K562 (cell line): ENCODE results near the gene IL2RG. TPM values are rescaled to one million over a fixed set of nuclear protein-coding genes. Genes with fewer than 3 reads are reported as not detected.
A peak's percentile ranks its signal among the peaks of the same experiment; 100 is the strongest.

Experiments used
- ATAC-seq: fragments of 200-7000 bp; cut with Tn5 transposase; 3 replicates; pipeline ENCODE4 v1.9.1; 2020; ENCODE audit warnings: moderate library complexity
- BruUV-seq: library from RNA; stranded (reverse); fragments of 400-500 nt; replicated peaks from 2 replicates; lab custom pipeline; 2021; lab: Mats Ljungman, UMichigan
- CTCF ChIA-PET: fragments of 300-600 bp; formaldehyde crosslinking; extraction: SDS; loops from one replicate; lab custom pipeline; 2021; ENCODE audit warnings: low intra/inter-chr PET ratio; lab: Yijun Ruan, JAX
- POLR2A ChIA-PET: fragments of 300-600, 350-650 bp; sonication (Branson Sonifier 250); formaldehyde crosslinking; extraction: SDS; loops from one replicate; lab custom pipeline; 2021; ENCODE audit warnings: antibody characterized with exemption, inconsistent platforms; lab: Yijun Ruan, JAX
- DNase-seq, 4 experiments: peaks; one replicate each; pipeline versions ENCODE4 v3.0.0 to v3.0.0-alpha.2; 2011 to 2018; ENCODE audit warnings: low spot score in 3 of 4, mixed read lengths in 3 of 4; ENCODE audit errors: extremely low read depth in 1 of 4
- FAIRE-seq: peaks from 2 replicates; lab custom pipeline; 2011; peaks lifted over from hg19 to GRCh38; lab: Jason Lieb, UNC
- H2AFZ ChIP-seq: 2 replicates; pipeline ENCODE4 v1.6.0; 2011; ENCODE audit warnings: low read depth, low read length, control low read depth, inconsistent platforms
- H3K27ac ChIP-seq: fragments of 200-600 bp; 3 replicates; pipeline ENCODE4 v1.8.0; 2011; ENCODE audit warnings: low read depth, mild to moderate bottlenecking, control low read depth, inconsistent platforms, low read length, moderate library complexity, mixed read lengths; ENCODE audit errors: extremely low read depth
- H3K27me3 ChIP-seq, 2 experiments: fragments of 300-600 bp in 1 of 2; 2 replicates in 1 of 2; 3 replicates in 1 of 2; pipeline versions ENCODE4 v1.6.0 to v1.8.0; 2011; ENCODE audit warnings: inconsistent platforms in 2 of 2, low read length in 2 of 2, mild to moderate bottlenecking in 1 of 2, mixed read lengths in 1 of 2, moderate library complexity in 1 of 2; ENCODE audit not compliant: control insufficient read depth in 2 of 2, insufficient read depth in 2 of 2
- H3K36me3 ChIP-seq: fragments of 300-600 bp; 3 replicates; pipeline ENCODE4 v1.8.0; 2011; ENCODE audit warnings: mild to moderate bottlenecking, low read length, inconsistent platforms; ENCODE audit not compliant: control insufficient read depth, insufficient read depth
- H3K4me1 ChIP-seq, 2 experiments: fragments of 200-600 bp in 1 of 2; replicated peaks in 1 of 2; 2 replicates in 1 of 2; 3 replicates in 1 of 2; pipeline versions ENCODE4 v1.5.1 to v1.8.0; 2011; ENCODE audit warnings: inconsistent platforms in 2 of 2, low read length in 2 of 2, mild to moderate bottlenecking in 1 of 2, mixed read lengths in 1 of 2, moderate library complexity in 1 of 2; ENCODE audit not compliant: control insufficient read depth in 2 of 2, insufficient read depth in 2 of 2
- H3K4me2 ChIP-seq: 2 replicates; pipeline ENCODE4 v1.6.1; 2011; ENCODE audit warnings: low read length, control low read depth, inconsistent platforms, mixed read lengths; ENCODE audit not compliant: insufficient read depth
- H3K4me3 ChIP-seq: fragments of 200-600 bp; sonication (generic), shearing (Covaris generic); 2 replicates; pipeline ENCODE4 v1.5.1; 2016; ENCODE audit warnings: control low read depth, inconsistent platforms
- H3K79me2 ChIP-seq: fragments of 200-600 bp; 3 replicates; pipeline ENCODE4 v1.8.0; 2011; ENCODE audit warnings: low read length, inconsistent platforms; ENCODE audit not compliant: control insufficient read depth, insufficient read depth
- H3K9ac ChIP-seq, 2 experiments: 2 replicates each; pipeline versions ENCODE4 v1.6.0 to v1.6.1; 2011; ENCODE audit warnings: low read depth in 2 of 2, low read length in 2 of 2, control low read depth in 1 of 2, inconsistent platforms in 1 of 2, mild to moderate bottlenecking in 1 of 2, mixed read lengths in 1 of 2; ENCODE audit not compliant: insufficient read depth in 1 of 2
- H3K9me1 ChIP-seq: one replicate; pipeline ENCODE4 v1.6.0; 2011; ENCODE audit warnings: inconsistent platforms, mild to moderate bottlenecking, low read length, moderate library complexity; ENCODE audit not compliant: control insufficient read depth, insufficient read depth
- H3K9me3 ChIP-seq: replicated peaks from 2 replicates; pipeline ENCODE4 v1.5.1; 2011; ENCODE audit warnings: low read depth, low read length, inconsistent platforms; ENCODE audit not compliant: control insufficient read depth, insufficient read depth
- H4K20me1 ChIP-seq: replicated peaks from 2 replicates; pipeline ENCODE4 v1.6.1; 2011; ENCODE audit warnings: low read length, inconsistent platforms, mixed read lengths; ENCODE audit not compliant: control insufficient read depth, insufficient read depth
- ATF4 ChIP-seq: fragments of 450-650 bp; formaldehyde crosslinking; IDR thresholded peaks from 2 replicates; pipeline ENCODE4 v1.4.0; 2022; ENCODE audit warnings: mild to moderate bottlenecking, moderate library complexity
- CEBPG ChIP-seq, 3 experiments: fragments of 200-800 bp in 1 of 3; sonication (Bioruptor generic) in 1 of 3; sonication (generic) in 1 of 3; formaldehyde crosslinking in 1 of 3; IDR thresholded peaks in 2 of 3; conservative IDR thresholded peaks in 1 of 3; 2 replicates each; pipeline versions ENCODE4 v1.6.1 to v1.8.0; 2016 to 2022; ENCODE audit warnings: missing compliant biosample characterization in 2 of 3, missing genetic modification characterization in 2 of 3, mild to moderate bottlenecking in 1 of 3, missing genetic modification reagents in 1 of 3
- GTF2A2 ChIP-seq: IDR thresholded peaks from 2 replicates; pipeline ENCODE4 v1.6.1; 2016; ENCODE audit warnings: mild to moderate bottlenecking, missing genetic modification characterization, missing compliant biosample characterization
- HDAC6 ChIP-seq: IDR thresholded peaks from 2 replicates; pipeline ENCODE4 v1.6.1; 2012; ENCODE audit warnings: low read depth, mild to moderate bottlenecking, control low read depth, inconsistent platforms, low read length, moderate library complexity
- LCOR ChIP-seq: sonication (generic); formaldehyde crosslinking; IDR thresholded peaks from 2 replicates; pipeline ENCODE4 v1.8.0; 2022; ENCODE audit warnings: mild to moderate bottlenecking, missing genetic modification reagents
- NFIC ChIP-seq: fragments of 450-650 bp; IDR thresholded peaks from 2 replicates; pipeline ENCODE4 v1.6.1; 2017; ENCODE audit warnings: mild to moderate bottlenecking, inconsistent platforms
- RBM15 ChIP-seq: fragments of 200-400 bp; formaldehyde crosslinking; IDR thresholded peaks from 2 replicates; pipeline ENCODE4 v1.6.1; 2018; ENCODE audit warnings: mild to moderate bottlenecking, low read length, moderate library complexity; ENCODE audit not compliant: insufficient read depth
- ZBTB33 ChIP-seq: sonication (generic); formaldehyde crosslinking; IDR thresholded peaks from 2 replicates; pipeline ENCODE4 v1.8.1; 2023; ENCODE audit warnings: mild to moderate bottlenecking, missing genetic modification reagents
- ZBTB34 ChIP-seq: fragments of 250-450 bp; sonication (Bioruptor Pico); IDR thresholded peaks from 2 replicates; pipeline ENCODE4 v1.8.0; 2021; ENCODE audit warnings: mild to moderate bottlenecking, moderate library complexity
- ZBTB9 ChIP-seq: fragments of 450-650 bp; formaldehyde crosslinking; IDR thresholded peaks from 2 replicates; pipeline ENCODE4 v1.4.0; 2020; ENCODE audit warnings: mild to moderate bottlenecking, moderate library complexity
- ZNF584 ChIP-seq: fragments of 200-800 bp; sonication (Bioruptor generic); IDR thresholded peaks from 2 replicates; pipeline ENCODE4 v1.6.1; 2016; ENCODE audit warnings: low read depth, mild to moderate bottlenecking, missing genetic modification characterization, missing compliant biosample characterization
- WGBS: fragments of 100-300 bp; shearing (Covaris generic); methylation state at CpG from one replicate; pipeline ENCODE4 v1.1.6; 2016; ENCODE audit warnings: low coverage, mixed read lengths; ENCODE audit not compliant: insufficient coverage; ENCODE audit errors: missing lambda C conversion rate; 5-methylcytosine and 5-hydroxymethylcytosine counted together
- in situ Hi-C: fragments of 300-500 bp; cut with MboI; formaldehyde crosslinking; loops from 4 replicates; pipeline ENCODE4 v1.15.0; 2018; ENCODE audit warnings: inconsistent platforms, mixed read lengths
- intact Hi-C: fragments of 100-400 bp; cut with micrococcal nuclease; formaldehyde crosslinking; loops from 2 replicates; pipeline ENCODE4 v1.14.2; 2022
- polyA plus RNA-seq, 8 experiments: library from polyadenylated mRNA; depleted of rRNA in 4 of 8; stranded (reverse) in 5 of 8; unstranded in 3 of 8; fragments of >200 nt; fragmentation: Nextera tagmentation in 2 of 8; fragmentation: Illumina TruSeq in 1 of 8; extraction: Ambion mirVana in 2 of 8; extraction: Trizol in 1 of 8; gene quantifications; 2 replicates each; pipeline versions ENCODE4 v1.2.1 to v1.2.3, GENCODE V29; 2011 to 2014; ENCODE audit warnings: inconsistent platforms in 1 of 8, missing spikeins in 1 of 8
- total RNA-seq, 7 experiments: library from RNA; depleted of rRNA in 6 of 7; stranded (reverse); fragments of >200 nt in 6 of 7; fragmentation: Illumina TruSeq in 2 of 7; extraction: Trizol in 2 of 7; gene quantifications; 2 replicates each; pipeline versions ENCODE4 v1.2.1 to v1.2.3, GENCODE V29; 2011 to 2021; ENCODE audit warnings: low replicate concordance in 1 of 7

IL2RG gene
- total and polyA plus RNA-seq, 9 of the 15 experiments (the other 6 are each of a cell fraction or from before 2014, with no cell fraction given), result 5.5 to 55.4 (median 19.7) TPM

- TF ChIP-seq RBM15 (no peak), CEBPG (CRISPR knock-in tag; IDR thresholded peaks at IDR 0.05) (0 out of 2 replicates have a peak, but pooled peaks have one; percentile 40), CEBPG (tag; conservative IDR thresholded peaks at IDR 0.05 in 1 of 2, IDR thresholded peaks at IDR 0.05 in 1 of 2) (peak; percentile 83 to 89), GTF2A2 (tag) (no peak), ATF4 (CRISPR knock-in tag) (peak; percentile 55; the same call in 1 of the 2 replicates), HDAC6 (no peak), LCOR (no peak)
Observed at GRCh38 chrX:71082124-71082647, 29.2 kb downstream of the IL2RG start (continued).

GRCh38 chrX:71081330-71082123, 29.9 kb downstream of the IL2RG start:
- DNase-seq (no peak), FAIRE-seq (peak; percentile 55), ATAC-seq (peak; percentile 59)
- WGBS, result 13% methylated on average over 3 of the region's 3 CpGs
- POLR2A ChIA-PET, result no interaction called here
- H2AFZ ChIP-seq, result peak overlapping the region; percentile 12; the same call in 1 of the 2 replicates
- H3K79me2 ChIP-seq, result no peaks in the 10 kb centered on the region
- no peaks in the 10 kb centered on the region for H3K36me3 ChIP-seq
- no peak overlapping the region for H3K4me3 ChIP-seq
- H3K27ac ChIP-seq, result no peak overlapping the region
- H3K4me2 ChIP-seq, result no peak overlapping the region
- no peaks in the 10 kb centered on the region for H4K20me1 ChIP-seq
- intact Hi-C loops (no loop called here), in situ Hi-C loops (no loop called here)
- CTCF ChIA-PET, result no interaction called here
- no TSS peak for BruUV-seq
- peaks cover 0 to 3% of the 10 kb centered on the region in 2 experiments; a peak in 3 of 5 replicates for H3K4me1 ChIP-seq
- H3K27me3 ChIP-seq, result no peaks in the 10 kb centered on the region
- H3K9me1 ChIP-seq, result no peaks in the 10 kb centered on the region
- no peaks in the 10 kb centered on the region for H3K9me3 ChIP-seq
- H3K9ac ChIP-seq, result no peak overlapping the region
- TF ChIP-seq ZNF584 (no peak), ZBTB34 (no peak), ZBTB33 (CRISPR knock-in tag) (no peak), NFIC (peak; percentile 90), ZBTB9 (no peak)
